H9 (cell line): Measurements from ENCODE around the gene ADAMTS8. TPM values are rescaled to one million over a fixed set of nuclear protein-coding genes. Genes with fewer than 3 reads are reported as not detected.

Experiments used
- DNase-seq: peaks from one replicate; pipeline ENCODE4 v3.0.0-alpha.2; 2017
- H2AFZ ChIP-seq: one replicate; pipeline ENCODE4 v1.6.1; 2013; ENCODE audit warnings: mild to moderate bottlenecking, low read length, control low read depth, moderate library complexity
- H2AK5ac ChIP-seq: 2 replicates; pipeline ENCODE4 v1.6.1; 2013; ENCODE audit warnings: low read length, control low read depth, mixed read lengths; ENCODE audit not compliant: insufficient read length
- H2BK120ac ChIP-seq: one replicate; pipeline ENCODE4 v1.6.1; 2013; ENCODE audit warnings: low read depth, mild to moderate bottlenecking, low read length, control low read depth, inconsistent platforms; ENCODE audit not compliant: poor library complexity, severe bottlenecking
- H2BK12ac ChIP-seq: 2 replicates; pipeline ENCODE4 v1.6.1; 2013; ENCODE audit warnings: low read length, control low read depth, mixed read lengths, low read depth; ENCODE audit not compliant: insufficient read length
- H2BK15ac ChIP-seq: 2 replicates; pipeline ENCODE4 v1.6.1; 2013; ENCODE audit warnings: low read depth, low read length, control low read depth
- H2BK20ac ChIP-seq: one replicate; pipeline ENCODE4 v1.6.1; 2013; ENCODE audit warnings: low read depth, mild to moderate bottlenecking, low read length, control low read depth, inconsistent platforms; ENCODE audit not compliant: poor library complexity, severe bottlenecking
- H2BK5ac ChIP-seq: 2 replicates; pipeline ENCODE4 v1.6.1; 2013; ENCODE audit warnings: low read length, control low read depth, mixed read lengths; ENCODE audit not compliant: insufficient read length
- H3K14ac ChIP-seq: 2 replicates; pipeline ENCODE4 v1.6.1; 2013; ENCODE audit warnings: low read length, control low read depth; ENCODE audit not compliant: insufficient read depth
- H3K18ac ChIP-seq: 2 replicates; pipeline ENCODE4 v1.6.1; 2013; ENCODE audit warnings: low read depth, mild to moderate bottlenecking, mixed read lengths, low read length, control low read depth; ENCODE audit not compliant: insufficient read length
- H3K23ac ChIP-seq: 2 replicates; pipeline ENCODE4 v1.6.1; 2013; ENCODE audit warnings: low read length, control low read depth, mixed read lengths, low read depth; ENCODE audit not compliant: insufficient read length
- H3K23me2 ChIP-seq: 2 replicates; pipeline ENCODE4 v1.6.1; 2013; ENCODE audit warnings: low read depth, mild to moderate bottlenecking, mixed read lengths, low read length, control low read depth; ENCODE audit not compliant: insufficient read length, poor library complexity, severe bottlenecking
- H3K27ac ChIP-seq: 2 replicates; pipeline ENCODE4 v1.5.1; 2013; ENCODE audit warnings: low read length, control low read depth, mixed read lengths, low read depth; ENCODE audit not compliant: insufficient read length
- H3K27me3 ChIP-seq: 2 replicates; pipeline ENCODE4 v1.6.1; 2013; ENCODE audit warnings: low read length, control low read depth, inconsistent platforms; ENCODE audit not compliant: insufficient read depth
- H3K4ac ChIP-seq: 2 replicates; pipeline ENCODE4 v1.6.1; 2013; ENCODE audit warnings: low read depth, mild to moderate bottlenecking, control low read depth, inconsistent platforms, low read length, moderate library complexity
- H3K4me1 ChIP-seq: 2 replicates; pipeline ENCODE4 v1.6.1; 2013; ENCODE audit warnings: low read length, control low read depth, inconsistent platforms; ENCODE audit not compliant: insufficient read depth
- H3K4me2 ChIP-seq: 2 replicates; pipeline ENCODE4 v1.6.1; 2013; ENCODE audit warnings: low read length, control low read depth, mixed read lengths; ENCODE audit not compliant: insufficient read length, insufficient read depth
- H3K56ac ChIP-seq: 2 replicates; pipeline ENCODE4 v1.6.1; 2013; ENCODE audit warnings: low read depth, mild to moderate bottlenecking, mixed read lengths, low read length, control low read depth; ENCODE audit not compliant: insufficient read length
- H3K79me1 ChIP-seq: 2 replicates; pipeline ENCODE4 v1.6.1; 2013; ENCODE audit warnings: low read depth, mild to moderate bottlenecking, moderate library complexity, low read length, control low read depth, inconsistent platforms; ENCODE audit not compliant: insufficient read depth, poor library complexity, severe bottlenecking
- H3K79me2 ChIP-seq: 2 replicates; pipeline ENCODE4 v1.6.1; 2013; ENCODE audit warnings: low read length, control low read depth, inconsistent platforms; ENCODE audit not compliant: insufficient read depth
- H3K9ac ChIP-seq: 2 replicates; pipeline ENCODE4 v1.6.1; 2013; ENCODE audit warnings: low read length, control low read depth, mixed read lengths; ENCODE audit not compliant: insufficient read length; ENCODE audit errors: extremely low read depth
- H3K9me3 ChIP-seq: one replicate; pipeline ENCODE4 v1.6.1; 2013; ENCODE audit warnings: low read depth, low read length, inconsistent platforms; ENCODE audit not compliant: control insufficient read depth
- H3T11ph ChIP-seq: one replicate; pipeline ENCODE4 v1.6.1; 2013; ENCODE audit warnings: mild to moderate bottlenecking, low read length, control low read depth, inconsistent platforms
- H4K20me1 ChIP-seq: one replicate; pipeline ENCODE4 v1.6.1; 2013; ENCODE audit not compliant: control insufficient read depth, insufficient read length, insufficient read depth
- H4K5ac ChIP-seq: 2 replicates; pipeline ENCODE4 v1.6.1; 2013; ENCODE audit warnings: low read depth, mild to moderate bottlenecking, mixed read lengths, low read length, control low read depth; ENCODE audit not compliant: insufficient read length
- H4K8ac ChIP-seq: replicated peaks from 2 replicates; pipeline ENCODE4 v1.6.1; 2013; ENCODE audit warnings: low read length, control low read depth, mixed read lengths, low read depth; ENCODE audit not compliant: insufficient read length
- H4K91ac ChIP-seq: 2 replicates; pipeline ENCODE4 v1.6.1; 2013; ENCODE audit warnings: low read depth, mild to moderate bottlenecking, moderate library complexity, mixed read lengths, low read length, control low read depth; ENCODE audit not compliant: insufficient read length
- H3K27ac Mint-ChIP-seq, 3 experiments: 2 replicates in 2 of 3; 3 replicates in 1 of 3; pipeline ENCODE4 v1.8.0; 2020 to 2021; ENCODE audit warnings: mixed read lengths in 3 of 3, mild to moderate bottlenecking in 1 of 3, moderate library complexity in 1 of 3
- H3K27me3 Mint-ChIP-seq: 2 replicates; pipeline ENCODE4 v1.8.0; 2021; ENCODE audit warnings: low read depth, mild to moderate bottlenecking, moderate library complexity, mixed read lengths
- H3K36me3 Mint-ChIP-seq, 3 experiments: 2 replicates in 2 of 3; 3 replicates in 1 of 3; pipeline ENCODE4 v1.8.0; 2020 to 2021; ENCODE audit warnings: low read depth in 3 of 3, mixed read lengths in 3 of 3; ENCODE audit not compliant: insufficient read depth in 1 of 3
- H3K4me1 Mint-ChIP-seq, 2 experiments: 2 replicates each; pipeline ENCODE4 v1.8.0; 2020; ENCODE audit warnings: mixed read lengths in 2 of 2
- H3K4me3 Mint-ChIP-seq, 2 experiments: 2 replicates in 1 of 2; 3 replicates in 1 of 2; pipeline ENCODE4 v1.8.0; 2020 to 2021; ENCODE audit warnings: mild to moderate bottlenecking in 2 of 2, mixed read lengths in 2 of 2, moderate library complexity in 1 of 2
- H3K9me3 Mint-ChIP-seq, 2 experiments: 2 replicates in 1 of 2; 3 replicates in 1 of 2; pipeline ENCODE4 v1.8.0; 2020; ENCODE audit warnings: mild to moderate bottlenecking in 2 of 2, mixed read lengths in 2 of 2, moderate library complexity in 1 of 2
- WGBS: extraction: QIAGEN DNeasy Blood & Tissue Kit; methylation state at CpG from one replicate; pipeline ENCODE4 v1.1.7; 2013; ENCODE audit warnings: missing lambda C conversion rate, low lambda C conversion rate, mixed read lengths; ENCODE audit not compliant: insufficient read length; ENCODE audit errors: extremely low coverage; 5-methylcytosine and 5-hydroxymethylcytosine counted together
- total RNA-seq: library from RNA; stranded (reverse); gene quantifications from 2 replicates; pipeline ENCODE4 v1.2.1, GENCODE V29; 2021
- TF ChIP-seq, protein P1 (sequence below): fragments of 200-600 bp; sonication (generic); conservative IDR thresholded peaks from 3 replicates; pipeline ENCODE4 v1.8.0; 2021; ENCODE audit warnings: antibody characterized with exemption, mild to moderate bottlenecking

The ADAMTS8 gene
- total RNA-seq, 1 experiment from 2014 or later: 5.0 TPM

GRCh38 chr11:130408901-130409300 lies 19.5 kb downstream of the ADAMTS8 start:
- Histone ChIP-seq H2BK20ac (no peak overlapping the region), H3K79me1 (no peaks in the 10 kb centered on the region), H4K5ac (no peak overlapping the region), H3K23ac (no peak overlapping the region), H4K20me1 (no peaks in the 10 kb centered on the region), H2BK15ac (no peak overlapping the region), H2BK12ac (no peak overlapping the region), H2BK5ac (no peak overlapping the region), H3K14ac (no peak overlapping the region), H3K9me3 (no peaks in the 10 kb centered on the region), H4K91ac (no peak overlapping the region), H3K4ac (no peak overlapping the region), H3K27ac (no peak overlapping the region), H2AK5ac (no peak overlapping the region), H3K79me2 (no peaks in the 10 kb centered on the region), H3K4me1 (peaks cover 5% of the 10 kb centered on the region; the same call in 1 of the 2 replicates), H2AFZ (no peak overlapping the region), H3K18ac (no peak overlapping the region), H4K8ac (no peak overlapping the region), H3K56ac (no peak overlapping the region), H3K27me3 (no peaks in the 10 kb centered on the region), H3K4me2 (no peak overlapping the region), H2BK120ac (no peak overlapping the region), H3T11ph (no peak overlapping the region), H3K23me2 (no peaks in the 10 kb centered on the region), H3K9ac (no peak overlapping the region)
- Mint-ChIP-seq H3K4me1 (peaks cover 32 to 51% of the 10 kb centered on the region in 2 experiments), H3K27me3 (peaks cover 42% of the 10 kb centered on the region), H3K4me3 (no peak overlapping the region), H3K36me3 (peaks cover 3 to 13% (median 4%) of the 10 kb centered on the region in 3 experiments; a peak in 3 of 7 replicates), H3K27ac (no peak overlapping the region), H3K9me3 (no peaks in the 10 kb centered on the region; a peak in 1 of 5 replicates)
- WGBS: no CpG with 5 or more reads among the region's 8 CpGs
- DNase-seq: no peak
- TF ChIP-seq, protein P1, sequence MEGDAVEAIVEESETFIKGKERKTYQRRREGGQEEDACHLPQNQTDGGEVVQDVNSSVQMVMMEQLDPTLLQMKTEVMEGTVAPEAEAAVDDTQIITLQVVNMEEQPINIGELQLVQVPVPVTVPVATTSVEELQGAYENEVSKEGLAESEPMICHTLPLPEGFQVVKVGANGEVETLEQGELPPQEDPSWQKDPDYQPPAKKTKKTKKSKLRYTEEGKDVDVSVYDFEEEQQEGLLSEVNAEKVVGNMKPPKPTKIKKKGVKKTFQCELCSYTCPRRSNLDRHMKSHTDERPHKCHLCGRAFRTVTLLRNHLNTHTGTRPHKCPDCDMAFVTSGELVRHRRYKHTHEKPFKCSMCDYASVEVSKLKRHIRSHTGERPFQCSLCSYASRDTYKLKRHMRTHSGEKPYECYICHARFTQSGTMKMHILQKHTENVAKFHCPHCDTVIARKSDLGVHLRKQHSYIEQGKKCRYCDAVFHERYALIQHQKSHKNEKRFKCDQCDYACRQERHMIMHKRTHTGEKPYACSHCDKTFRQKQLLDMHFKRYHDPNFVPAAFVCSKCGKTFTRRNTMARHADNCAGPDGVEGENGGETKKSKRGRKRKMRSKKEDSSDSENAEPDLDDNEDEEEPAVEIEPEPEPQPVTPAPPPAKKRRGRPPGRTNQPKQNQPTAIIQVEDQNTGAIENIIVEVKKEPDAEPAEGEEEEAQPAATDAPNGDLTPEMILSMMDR: no peak
